SK-N-SH (cell line): Measurements from ENCODE around the gene CEP41. TPM values are rescaled to one million over a fixed set of nuclear protein-coding genes. Genes with fewer than 3 reads are reported as not detected.
A peak's percentile ranks its signal among the peaks of the same experiment; 100 is the strongest.

ENCODE experiments used
- CTCF ChIA-PET: fragments of 300-600, 350-600 bp; formaldehyde crosslinking; extraction: SDS; loops from one replicate; lab custom pipeline; 2021; lab: Yijun Ruan, JAX
- POLR2A ChIA-PET: fragments of 350-600 bp; sonication (Branson Sonifier 250); formaldehyde crosslinking; extraction: SDS; loops from one replicate; lab custom pipeline; 2020; ENCODE audit warnings: antibody characterized with exemption, inconsistent platforms; lab: Yijun Ruan, JAX
- DNase-seq: peaks from one replicate; pipeline ENCODE4 v3.0.0; 2012
- H2AFZ ChIP-seq: fragments of 200-600 bp; sonication (generic); 2 replicates; pipeline ENCODE4 v1.8.1; 2016; ENCODE audit warnings: antibody characterized with exemption, mild to moderate bottlenecking, low read depth
- H3F3A ChIP-seq: fragments of 200-600 bp; sonication (generic); replicated peaks from 2 replicates; pipeline ENCODE3; 2016; ENCODE audit warnings: antibody characterized with exemption, mild to moderate bottlenecking; ENCODE audit not compliant: insufficient read depth
- H3K27ac ChIP-seq, 2 experiments: fragments of 200-500 bp in 1 of 2; fragments of 200-600 bp in 1 of 2; sonication (Bioruptor generic) in 1 of 2; sonication (generic), shearing (Covaris generic) in 1 of 2; 2 replicates each; pipeline versions ENCODE4 v1.5.1 to v1.6.1; 2014 to 2016; ENCODE audit warnings: low read depth in 2 of 2, inconsistent platforms in 1 of 2, low read length in 1 of 2, mild to moderate bottlenecking in 1 of 2, mixed read lengths in 1 of 2
- H3K27me3 ChIP-seq: fragments of 200-600 bp; sonication (generic), shearing (Covaris generic); 2 replicates; pipeline ENCODE4 v1.6.1; 2016; ENCODE audit warnings: mixed run types; ENCODE audit not compliant: insufficient read depth
- H3K36me3 ChIP-seq, 2 experiments: fragments of 200-500 bp in 1 of 2; fragments of 200-600 bp in 1 of 2; sonication (Bioruptor generic) in 1 of 2; sonication (generic) in 1 of 2; replicated peaks in 1 of 2; 2 replicates each; pipeline versions ENCODE3 to v1.5.1; 2014 to 2016; ENCODE audit warnings: low read length in 1 of 2, mild to moderate bottlenecking in 1 of 2; ENCODE audit not compliant: insufficient read depth in 2 of 2, control insufficient read depth in 1 of 2
- H3K4me1 ChIP-seq, 2 experiments: fragments of 200-500 bp in 1 of 2; fragments of 200-600 bp in 1 of 2; sonication (Bioruptor generic) in 1 of 2; sonication (generic), shearing (Covaris generic) in 1 of 2; 2 replicates each; pipeline versions ENCODE4 v1.5.1 to v1.6.1; 2014 to 2016; ENCODE audit warnings: low read depth in 1 of 2, low read length in 1 of 2, mixed run types in 1 of 2; ENCODE audit not compliant: insufficient read depth in 2 of 2, control insufficient read depth in 1 of 2
- H3K4me2 ChIP-seq: fragments of 200-600 bp; sonication (generic), shearing (Covaris generic); 2 replicates; pipeline ENCODE4 v1.6.1; 2017; ENCODE audit warnings: mixed run types
- H3K4me3 ChIP-seq, 2 experiments: fragments of 200-500 bp in 1 of 2; fragments of 200-600 bp in 1 of 2; sonication (Bioruptor generic) in 1 of 2; sonication (generic), shearing (Covaris generic) in 1 of 2; 2 replicates each; pipeline versions ENCODE4 v1.5.1 to v1.8.1; 2014 to 2016; ENCODE audit warnings: low read depth in 2 of 2, inconsistent platforms in 1 of 2, low read length in 1 of 2, mild to moderate bottlenecking in 1 of 2, mixed read lengths in 1 of 2, moderate library complexity in 1 of 2
- H3K79me2 ChIP-seq: fragments of 200-600 bp; sonication (generic); 2 replicates; pipeline ENCODE4 v1.8.1; 2017; ENCODE audit warnings: mild to moderate bottlenecking; ENCODE audit not compliant: insufficient read depth
- H3K9ac ChIP-seq: fragments of 200-600 bp; sonication (generic); 2 replicates; pipeline ENCODE4 v1.6.1; 2017; ENCODE audit warnings: mixed run types
- H3K9me2 ChIP-seq: fragments of 200-600 bp; sonication (generic); 2 replicates; pipeline ENCODE4 v1.6.1; 2017; ENCODE audit warnings: mixed run types
- H3K9me3 ChIP-seq: fragments of 200-600 bp; sonication (generic); 2 replicates; pipeline ENCODE4 v1.6.1; 2017; ENCODE audit warnings: mixed run types, mild to moderate bottlenecking, moderate library complexity
- H4K20me1 ChIP-seq: fragments of 200-600 bp; sonication (generic); 2 replicates; pipeline ENCODE4 v1.6.1; 2017; ENCODE audit warnings: mild to moderate bottlenecking, mixed run types; ENCODE audit not compliant: insufficient read depth
- CHD2 ChIP-seq: fragments of 150-350 bp; IDR thresholded peaks from 2 replicates; pipeline ENCODE4 v1.6.1; 2018; ENCODE audit warnings: low read length; ENCODE audit not compliant: partially characterized antibody
- EP300 ChIP-seq, 2 experiments: IDR thresholded peaks; 2 replicates each; pipeline versions ENCODE4 v1.4.0 to v1.6.1; 2012; ENCODE audit warnings: borderline replicate concordance in 1 of 2, low read depth in 1 of 2, low read length in 1 of 2
- EZH2phosphoT487 ChIP-seq: fragments of 200-600 bp; sonication (generic); IDR thresholded peaks from 2 replicates; pipeline ENCODE4 v1.6.1; 2017; ENCODE audit warnings: low read depth, mixed run types, mild to moderate bottlenecking, antibody characterized with exemption, moderate library complexity, borderline replicate concordance
- FOSL2 ChIP-seq: IDR thresholded peaks from 2 replicates; pipeline ENCODE4 v1.4.0; 2012; ENCODE audit warnings: low read depth, mild to moderate bottlenecking, moderate library complexity, borderline replicate concordance
- FOXM1 ChIP-seq: IDR thresholded peaks from 2 replicates; pipeline ENCODE4 v1.4.0; 2012; ENCODE audit warnings: low read depth, mild to moderate bottlenecking
- GATA2 ChIP-seq: sonication (generic); formaldehyde crosslinking; IDR thresholded peaks from 2 replicates; pipeline ENCODE4 v1.5.0; 2020; ENCODE audit warnings: mild to moderate bottlenecking, missing genetic modification reagents
- JUND ChIP-seq: IDR thresholded peaks from 2 replicates; pipeline ENCODE4 v1.4.0; 2012
- NFIC ChIP-seq: IDR thresholded peaks from 2 replicates; pipeline ENCODE4 v1.4.0; 2012; ENCODE audit warnings: borderline replicate concordance
- POLR2AphosphoS5 ChIP-seq: IDR thresholded peaks from 2 replicates; pipeline ENCODE4 v1.6.1; 2012; ENCODE audit warnings: low read depth, low read length
- RXRA ChIP-seq: IDR thresholded peaks from 2 replicates; pipeline ENCODE4 v1.4.0; 2012; ENCODE audit warnings: low read depth, mild to moderate bottlenecking, borderline replicate concordance
- TCF12 ChIP-seq: IDR thresholded peaks from 2 replicates; pipeline ENCODE4 v1.4.0; 2012
- TEAD4 ChIP-seq: IDR thresholded peaks from 2 replicates; pipeline ENCODE4 v1.4.0; 2012; ENCODE audit warnings: mild to moderate bottlenecking, borderline replicate concordance; ENCODE audit not compliant: insufficient read depth
- YY1 ChIP-seq: IDR thresholded peaks from 2 replicates; pipeline ENCODE4 v1.4.0; 2012; ENCODE audit warnings: low read depth, mild to moderate bottlenecking
- WGBS: methylation state at CpG from one replicate; pipeline ENCODE4 v1.1.6; 2017; ENCODE audit warnings: low lambda C conversion rate; 5-methylcytosine and 5-hydroxymethylcytosine counted together
- polyA plus RNA-seq, 3 experiments: library from polyadenylated mRNA; depleted of rRNA; stranded (reverse); fragments of >200 nt; gene quantifications; 2 replicates each; pipeline ENCODE4 v1.2.3, GENCODE V29; 2012
- TF ChIP-seq, protein P1 (sequence below): IDR thresholded peaks from 2 replicates; pipeline ENCODE4; 2012
- TF ChIP-seq, protein P2 (sequence below): IDR thresholded peaks from 2 replicates; pipeline ENCODE4 v1.6.1; 2012; ENCODE audit warnings: mild to moderate bottlenecking, low read depth, low read length, moderate library complexity
- TF ChIP-seq, protein P3 (sequence below): fragments of 200-600 bp; sonication (generic); IDR thresholded peaks from 2 replicates; pipeline ENCODE4 v1.6.1; 2017; ENCODE audit warnings: antibody characterized with exemption, mild to moderate bottlenecking, moderate library complexity

CEP41 gene
- polyA plus RNA-seq, 1 of the 3 experiments (the other 2 are of a cell fraction), result 20.9 TPM

DNA sequence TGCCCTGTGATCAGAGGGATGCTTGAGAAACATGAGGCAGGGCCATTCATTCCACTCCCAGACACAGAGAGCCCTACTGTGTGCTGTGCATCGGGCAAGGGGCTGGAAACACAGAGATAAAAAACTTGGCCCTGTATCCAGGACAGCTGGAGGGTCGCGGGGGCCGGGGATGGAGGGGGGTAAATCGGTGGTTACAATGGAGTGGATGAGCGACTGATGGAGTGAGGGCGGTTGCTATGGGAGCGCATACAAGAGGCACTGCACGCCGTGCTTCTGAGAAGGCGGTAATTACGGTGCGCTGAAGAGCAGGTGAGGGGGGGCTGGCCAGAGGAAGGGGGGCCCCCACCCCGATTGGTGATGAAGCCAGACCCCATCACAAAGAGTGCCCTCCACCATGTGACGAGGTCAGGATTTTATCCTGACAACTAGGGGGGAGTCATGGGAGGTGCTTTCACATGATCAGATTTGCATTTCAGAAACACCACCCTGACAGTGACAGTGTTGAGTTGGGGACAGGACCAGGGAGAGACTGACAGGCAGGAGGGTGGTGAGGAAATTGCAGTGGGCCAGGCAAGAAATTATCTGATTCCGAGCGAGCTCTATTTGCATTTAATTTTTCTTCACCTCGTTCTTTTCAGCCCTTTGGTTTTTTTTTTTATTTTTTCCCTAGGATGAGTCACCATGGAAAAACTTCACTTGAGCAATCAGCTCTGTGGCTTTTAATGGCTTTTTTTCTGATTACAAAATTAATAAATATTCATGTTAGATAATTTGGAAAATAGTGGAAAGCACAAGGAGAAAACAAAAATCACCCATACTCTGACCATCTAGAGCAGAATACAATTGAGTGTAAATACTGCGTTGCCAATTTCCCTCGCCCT, 88.4 kb downstream of the CEP41 start:
- CTCF ChIA-PET, result interaction anchor here (1.0 kb wide), 1 partner anchor 12 kb away, joined by 3 read pairs; no protein-coding TSS in a partner anchor
- Histone ChIP-seq H3K27ac (peak overlapping the region; percentile 45 to 62; a peak in 3 of 4 replicates), H3K4me1 (peaks cover 19 to 32% of the 10 kb centered on the region in 2 experiments; a peak in 3 of 4 replicates), H3K9ac (no peak overlapping the region), H3K36me3 (no peaks in the 10 kb centered on the region), H4K20me1 (no peaks in the 10 kb centered on the region), H3K4me2 (0 out of 2 replicates have a peak overlapping the region, but pooled peaks have one; percentile 32), H3K79me2 (no peaks in the 10 kb centered on the region), H3K9me3 (no peaks in the 10 kb centered on the region), H3K4me3 (no peak overlapping the region), H3K27me3 (no peaks in the 10 kb centered on the region), H2AFZ (peak overlapping the region; percentile 57; the same call in 1 of the 2 replicates), H3K9me2 (no peaks in the 10 kb centered on the region), H3F3A (peaks cover 24% of the 10 kb centered on the region)
- WGBS, result 76% methylated on average over 20 of the region's 20 CpGs
- TF ChIP-seq POLR2AphosphoS5, result no peak; the same call in 1 of the 2 replicates
- TF ChIP-seq NFIC, result peak; percentile 44; the same call in 1 of the 2 replicates
- peak; percentile 96 for TF ChIP-seq JUND
- TF ChIP-seq EP300 (IDR thresholded peaks at IDR 0.05; ENCODE audit: borderline replicate concordance in 1 of 2, low read depth in 1 of 2, low read length in 1 of 2), result peak; percentile 9 to 71; a peak in 1 of 4 replicates
- TF ChIP-seq EZH2phosphoT487, result no peak
- peak; percentile 42; the same call in 1 of the 2 replicates for TF ChIP-seq FOXM1
- TF ChIP-seq GATA2 (CRISPR knock-in tag), result no peak
- TF ChIP-seq, protein P1, sequence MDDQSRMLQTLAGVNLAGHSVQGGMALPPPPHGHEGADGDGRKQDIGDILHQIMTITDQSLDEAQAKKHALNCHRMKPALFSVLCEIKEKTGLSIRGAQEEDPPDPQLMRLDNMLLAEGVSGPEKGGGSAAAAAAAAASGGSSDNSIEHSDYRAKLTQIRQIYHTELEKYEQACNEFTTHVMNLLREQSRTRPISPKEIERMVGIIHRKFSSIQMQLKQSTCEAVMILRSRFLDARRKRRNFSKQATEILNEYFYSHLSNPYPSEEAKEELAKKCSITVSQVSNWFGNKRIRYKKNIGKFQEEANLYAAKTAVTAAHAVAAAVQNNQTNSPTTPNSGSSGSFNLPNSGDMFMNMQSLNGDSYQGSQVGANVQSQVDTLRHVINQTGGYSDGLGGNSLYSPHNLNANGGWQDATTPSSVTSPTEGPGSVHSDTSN, result peak; percentile 42; the same call in 1 of the 2 replicates
- peak; percentile 68 for TF ChIP-seq TCF12
- peak; percentile 93 for TF ChIP-seq FOSL2
- peak; percentile 38; the same call in 1 of the 2 replicates for TF ChIP-seq TEAD4
- DNase-seq, result peak; percentile 19
- POLR2A ChIA-PET, result no interaction called here

DNA sequence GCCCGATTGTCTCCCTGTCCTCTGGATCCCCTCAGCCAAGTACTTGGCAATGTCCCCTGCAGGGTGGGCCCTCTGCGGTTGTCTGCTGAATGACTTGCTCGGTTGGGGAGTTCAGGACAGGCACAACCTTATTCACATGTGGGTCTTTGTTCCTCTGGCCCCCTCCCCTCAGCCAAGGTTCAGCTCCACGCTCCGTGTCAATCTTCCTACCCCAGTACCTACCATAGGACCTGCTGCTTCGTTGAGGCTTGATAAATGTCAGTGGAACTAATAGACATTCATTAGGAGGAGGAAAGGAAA, 89.1 kb downstream of the CEP41 start:
- H3K4me1 ChIP-seq, result peaks cover 15 to 25% of the 10 kb centered on the region in 2 experiments; a peak in 3 of 4 replicates
- H3K27me3 ChIP-seq, result no peaks in the 10 kb centered on the region
- H3K36me3 ChIP-seq, result no peaks in the 10 kb centered on the region
- H3F3A ChIP-seq, result peaks cover 17% of the 10 kb centered on the region
- CTCF ChIA-PET, result no interaction called here
- no peaks in the 10 kb centered on the region for H3K9me3 ChIP-seq
- H2AFZ ChIP-seq, result no peak overlapping the region
- H3K9me2 ChIP-seq, result no peaks in the 10 kb centered on the region
- no peak overlapping the region for H3K9ac ChIP-seq
- 88% methylated on average over 4 of the region's 6 CpGs for WGBS
- 0 out of 2 replicates have a peak overlapping the region, but pooled peaks have one; percentile 32 for H3K4me2 ChIP-seq
- no peaks in the 10 kb centered on the region for H4K20me1 ChIP-seq
- DNase-seq, result no peak
- no peak overlapping the region for H3K4me3 ChIP-seq
- TF ChIP-seq YY1, result no peak
- no peak for TF ChIP-seq CHD2
- TF ChIP-seq TEAD4, result no peak
- TF ChIP-seq, protein P2, sequence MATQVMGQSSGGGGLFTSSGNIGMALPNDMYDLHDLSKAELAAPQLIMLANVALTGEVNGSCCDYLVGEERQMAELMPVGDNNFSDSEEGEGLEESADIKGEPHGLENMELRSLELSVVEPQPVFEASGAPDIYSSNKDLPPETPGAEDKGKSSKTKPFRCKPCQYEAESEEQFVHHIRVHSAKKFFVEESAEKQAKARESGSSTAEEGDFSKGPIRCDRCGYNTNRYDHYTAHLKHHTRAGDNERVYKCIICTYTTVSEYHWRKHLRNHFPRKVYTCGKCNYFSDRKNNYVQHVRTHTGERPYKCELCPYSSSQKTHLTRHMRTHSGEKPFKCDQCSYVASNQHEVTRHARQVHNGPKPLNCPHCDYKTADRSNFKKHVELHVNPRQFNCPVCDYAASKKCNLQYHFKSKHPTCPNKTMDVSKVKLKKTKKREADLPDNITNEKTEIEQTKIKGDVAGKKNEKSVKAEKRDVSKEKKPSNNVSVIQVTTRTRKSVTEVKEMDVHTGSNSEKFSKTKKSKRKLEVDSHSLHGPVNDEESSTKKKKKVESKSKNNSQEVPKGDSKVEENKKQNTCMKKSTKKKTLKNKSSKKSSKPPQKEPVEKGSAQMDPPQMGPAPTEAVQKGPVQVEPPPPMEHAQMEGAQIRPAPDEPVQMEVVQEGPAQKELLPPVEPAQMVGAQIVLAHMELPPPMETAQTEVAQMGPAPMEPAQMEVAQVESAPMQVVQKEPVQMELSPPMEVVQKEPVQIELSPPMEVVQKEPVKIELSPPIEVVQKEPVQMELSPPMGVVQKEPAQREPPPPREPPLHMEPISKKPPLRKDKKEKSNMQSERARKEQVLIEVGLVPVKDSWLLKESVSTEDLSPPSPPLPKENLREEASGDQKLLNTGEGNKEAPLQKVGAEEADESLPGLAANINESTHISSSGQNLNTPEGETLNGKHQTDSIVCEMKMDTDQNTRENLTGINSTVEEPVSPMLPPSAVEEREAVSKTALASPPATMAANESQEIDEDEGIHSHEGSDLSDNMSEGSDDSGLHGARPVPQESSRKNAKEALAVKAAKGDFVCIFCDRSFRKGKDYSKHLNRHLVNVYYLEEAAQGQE, result no peak
- TF ChIP-seq RXRA, result no peak
- no peak for TF ChIP-seq POLR2AphosphoS5
- TF ChIP-seq, protein P3, sequence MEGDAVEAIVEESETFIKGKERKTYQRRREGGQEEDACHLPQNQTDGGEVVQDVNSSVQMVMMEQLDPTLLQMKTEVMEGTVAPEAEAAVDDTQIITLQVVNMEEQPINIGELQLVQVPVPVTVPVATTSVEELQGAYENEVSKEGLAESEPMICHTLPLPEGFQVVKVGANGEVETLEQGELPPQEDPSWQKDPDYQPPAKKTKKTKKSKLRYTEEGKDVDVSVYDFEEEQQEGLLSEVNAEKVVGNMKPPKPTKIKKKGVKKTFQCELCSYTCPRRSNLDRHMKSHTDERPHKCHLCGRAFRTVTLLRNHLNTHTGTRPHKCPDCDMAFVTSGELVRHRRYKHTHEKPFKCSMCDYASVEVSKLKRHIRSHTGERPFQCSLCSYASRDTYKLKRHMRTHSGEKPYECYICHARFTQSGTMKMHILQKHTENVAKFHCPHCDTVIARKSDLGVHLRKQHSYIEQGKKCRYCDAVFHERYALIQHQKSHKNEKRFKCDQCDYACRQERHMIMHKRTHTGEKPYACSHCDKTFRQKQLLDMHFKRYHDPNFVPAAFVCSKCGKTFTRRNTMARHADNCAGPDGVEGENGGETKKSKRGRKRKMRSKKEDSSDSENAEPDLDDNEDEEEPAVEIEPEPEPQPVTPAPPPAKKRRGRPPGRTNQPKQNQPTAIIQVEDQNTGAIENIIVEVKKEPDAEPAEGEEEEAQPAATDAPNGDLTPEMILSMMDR, result no peak
- TF ChIP-seq, all 33 proteins: peak for 0
- Histone ChIP-seq H3K79me2 (no peaks in the 10 kb centered on the region), H3K27ac (no peak overlapping the region)
- POLR2A ChIA-PET, result no interaction called here
